ENCODE results near the gene CDH4. TPM values are rescaled to one million over a fixed set of nuclear protein-coding genes. Genes with fewer than 3 reads are reported as not detected.

The CDH4 gene
- total RNA-seq, 1 donor from 2014 or later, result 12.1 TPM

GRCh38 chr20:61291166-61291829 lies 39.2 kb downstream of the CDH4 start:
- DNase-seq (ENCODE audit: low read depth), result no peak
- no peak for FAIRE-seq
- no peaks in the 10 kb centered on the region for H3K36me3 ChIP-seq (ENCODE audit: control insufficient read depth, insufficient read depth, low read length)
- TF ChIP-seq, protein P1, sequence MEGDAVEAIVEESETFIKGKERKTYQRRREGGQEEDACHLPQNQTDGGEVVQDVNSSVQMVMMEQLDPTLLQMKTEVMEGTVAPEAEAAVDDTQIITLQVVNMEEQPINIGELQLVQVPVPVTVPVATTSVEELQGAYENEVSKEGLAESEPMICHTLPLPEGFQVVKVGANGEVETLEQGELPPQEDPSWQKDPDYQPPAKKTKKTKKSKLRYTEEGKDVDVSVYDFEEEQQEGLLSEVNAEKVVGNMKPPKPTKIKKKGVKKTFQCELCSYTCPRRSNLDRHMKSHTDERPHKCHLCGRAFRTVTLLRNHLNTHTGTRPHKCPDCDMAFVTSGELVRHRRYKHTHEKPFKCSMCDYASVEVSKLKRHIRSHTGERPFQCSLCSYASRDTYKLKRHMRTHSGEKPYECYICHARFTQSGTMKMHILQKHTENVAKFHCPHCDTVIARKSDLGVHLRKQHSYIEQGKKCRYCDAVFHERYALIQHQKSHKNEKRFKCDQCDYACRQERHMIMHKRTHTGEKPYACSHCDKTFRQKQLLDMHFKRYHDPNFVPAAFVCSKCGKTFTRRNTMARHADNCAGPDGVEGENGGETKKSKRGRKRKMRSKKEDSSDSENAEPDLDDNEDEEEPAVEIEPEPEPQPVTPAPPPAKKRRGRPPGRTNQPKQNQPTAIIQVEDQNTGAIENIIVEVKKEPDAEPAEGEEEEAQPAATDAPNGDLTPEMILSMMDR (IDR thresholded peaks at IDR 0.05; ENCODE audit: insufficient read depth, low read length, severe bottlenecking), result no peak
- H3K4me3 ChIP-seq (ENCODE audit: low read depth, low read length), result no peak overlapping the region
- H3K27me3 ChIP-seq (ENCODE audit: control insufficient read depth, insufficient read depth, low read length), result no peaks in the 10 kb centered on the region

DNA sequence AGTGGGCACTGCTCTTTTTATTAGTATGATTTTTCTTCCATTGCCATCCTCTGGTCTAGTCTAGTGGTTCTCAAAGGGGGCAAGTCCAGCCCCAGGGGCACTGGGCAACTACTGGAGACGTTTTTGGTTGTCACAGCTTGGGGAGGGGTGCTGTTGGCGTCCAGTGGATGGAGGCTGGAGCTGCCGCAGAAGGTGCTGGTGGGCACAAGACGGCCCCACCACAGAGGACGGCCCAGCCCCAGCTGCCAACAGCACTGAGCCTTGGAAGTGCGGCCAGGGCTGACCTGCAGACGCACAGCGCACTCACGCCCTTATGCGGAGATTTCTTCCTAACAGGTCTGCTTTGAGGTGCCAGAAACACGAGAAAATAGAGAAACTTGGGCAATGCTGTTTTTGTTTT lies 40.3 kb downstream of the CDH4 start:
- no peak overlapping the region for H3K4me3 ChIP-seq (ENCODE audit: low read depth, low read length)
- FAIRE-seq (no peak), DNase-seq (ENCODE audit: low read depth) (no peak)
- TF ChIP-seq, protein P1 (IDR thresholded peaks at IDR 0.05; ENCODE audit: insufficient read depth, low read length, severe bottlenecking), result no peak
- no peaks in the 10 kb centered on the region for H3K36me3 ChIP-seq (ENCODE audit: control insufficient read depth, insufficient read depth, low read length)
- no peaks in the 10 kb centered on the region for H3K27me3 ChIP-seq (ENCODE audit: control insufficient read depth, insufficient read depth, low read length)

DNA sequence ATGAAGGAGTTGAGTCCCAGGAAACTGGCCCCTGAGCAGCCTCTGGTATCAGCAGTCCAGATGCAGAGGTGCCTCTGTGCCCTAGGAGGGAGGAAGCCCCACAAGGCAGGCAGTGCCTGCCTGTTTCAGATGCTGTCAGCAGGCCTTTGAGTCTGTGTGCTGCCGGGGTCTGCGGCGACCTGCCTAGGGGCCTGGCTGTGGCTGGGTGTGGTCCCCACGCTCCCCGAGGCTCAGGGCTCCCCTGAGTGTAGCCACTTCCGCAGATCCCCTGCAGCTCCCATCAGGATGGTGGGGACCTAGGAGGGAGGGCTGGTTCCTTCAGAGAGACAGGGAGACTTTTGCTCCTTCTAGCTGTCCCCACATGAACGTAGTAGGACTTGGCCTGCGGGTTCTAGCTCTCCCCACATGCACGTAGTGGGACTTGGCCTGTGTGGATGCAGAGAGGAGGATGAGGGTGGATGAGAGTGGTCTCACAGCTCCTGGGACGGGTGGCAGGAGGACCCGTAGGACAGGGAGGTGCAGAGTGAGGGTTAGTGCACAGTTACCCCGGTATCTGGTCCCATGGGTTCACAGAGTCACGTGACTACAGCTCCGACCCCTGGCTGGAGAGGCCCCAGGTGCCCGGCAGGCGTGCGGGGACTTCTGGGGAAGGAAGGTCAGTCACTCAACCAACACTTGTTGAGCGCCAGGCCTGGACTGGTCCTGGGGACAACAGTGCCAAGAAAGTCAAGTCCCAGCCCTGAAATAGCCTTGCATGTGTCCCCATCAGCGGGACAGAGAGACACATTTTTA lies 41.0 kb downstream of the CDH4 start:
- Histone ChIP-seq H3K27me3 (ENCODE audit: control insufficient read depth, insufficient read depth, low read length) (no peaks in the 10 kb centered on the region), H3K4me3 (ENCODE audit: low read depth, low read length) (no peak overlapping the region), H3K36me3 (ENCODE audit: control insufficient read depth, insufficient read depth, low read length) (no peaks in the 10 kb centered on the region)
- no peak for DNase-seq (ENCODE audit: low read depth)
- TF ChIP-seq, protein P1 (IDR thresholded peaks at IDR 0.05; ENCODE audit: insufficient read depth, low read length, severe bottlenecking), result no peak
- FAIRE-seq, result peak; percentile 7

- H3K27me3 ChIP-seq (ENCODE audit: control insufficient read depth, insufficient read depth, low read length), result no peaks in the 10 kb centered on the region
- FAIRE-seq, result no peak
- H3K36me3 ChIP-seq (ENCODE audit: control insufficient read depth, insufficient read depth, low read length), result no peaks in the 10 kb centered on the region
Observed at GRCh38 chr20:61293951-61294350, 41.9 kb downstream of the CDH4 start.

DNA sequence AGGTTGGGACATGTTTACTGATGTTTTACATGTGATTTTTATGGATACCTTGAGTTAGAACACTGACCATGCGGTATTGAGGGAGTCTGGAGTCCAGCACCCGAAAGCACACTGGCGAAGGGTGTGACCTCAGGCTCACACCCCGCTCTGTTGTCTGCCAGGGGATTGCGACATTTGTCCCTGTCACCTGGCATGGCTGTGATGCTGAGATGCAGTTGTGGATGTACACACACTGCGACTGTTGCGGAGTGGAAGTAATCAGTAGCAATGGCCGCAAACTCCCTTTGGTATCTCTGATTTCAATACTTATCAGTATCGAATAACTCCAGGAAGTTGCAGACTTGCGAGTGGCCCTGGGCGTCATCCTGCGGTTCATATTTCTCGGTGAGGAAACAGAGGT lies 43.2 kb downstream of the CDH4 start:
- no peak for FAIRE-seq

More at GRCh38 chr20:61293951-61294350, 41.9 kb downstream of the CDH4 start:
- DNase-seq (ENCODE audit: low read depth), result no peak
- TF ChIP-seq, protein P1 (IDR thresholded peaks at IDR 0.05; ENCODE audit: insufficient read depth, low read length, severe bottlenecking), result no peak
- H3K4me3 ChIP-seq (ENCODE audit: low read depth, low read length), result no peak overlapping the region

More for the DNA sequence above, 43.2 kb downstream of the CDH4 start:
- H3K27me3 ChIP-seq (ENCODE audit: control insufficient read depth, insufficient read depth, low read length), result no peaks in the 10 kb centered on the region
- TF ChIP-seq, protein P1 (IDR thresholded peaks at IDR 0.05; ENCODE audit: insufficient read depth, low read length, severe bottlenecking), result no peak
- no peak overlapping the region for H3K4me3 ChIP-seq (ENCODE audit: low read depth, low read length)
- H3K36me3 ChIP-seq (ENCODE audit: control insufficient read depth, insufficient read depth, low read length), result no peaks in the 10 kb centered on the region
- DNase-seq (ENCODE audit: low read depth), result peak; percentile 10
